ENCODE results near the gene NFIA. TPM values are rescaled to one million over a fixed set of nuclear protein-coding genes. Genes with fewer than 3 reads are reported as not detected.

NFIA gene
- total and polyA plus RNA-seq, 10 of the 15 experiments (the other 5 are each of a cell fraction or from before 2014, with no cell fraction given), result 0.10 to 0.16 TPM; not detected in 8

- H2AFZ ChIP-seq (ENCODE audit: control insufficient read depth, low read depth, low read length), result no peak overlapping the region
- BruUV-seq (replicated peaks), result no TSS peak
- no peaks in the 10 kb centered on the region for H3K79me2 ChIP-seq (ENCODE audit: control insufficient read depth, insufficient read depth, low read length)
Measured at GRCh38 chr1:61481315-61481715, 399.0 kb downstream of the NFIA start.

GRCh38 chr1:61482170-61482734, 399.9 kb downstream of the NFIA start:
- no peak overlapping the region for H3K9ac ChIP-seq (ENCODE audit: control insufficient read depth, insufficient read depth, low read length)
- no peak overlapping the region for H3K27ac ChIP-seq (ENCODE audit: control insufficient read depth, insufficient read depth)
- H2AFZ ChIP-seq (ENCODE audit: control insufficient read depth, low read depth, low read length), result no peak overlapping the region
- H3K27me3 ChIP-seq (replicated peaks in 1 of 2; ENCODE audit: control insufficient read depth in 2 of 2, insufficient read depth in 2 of 2, low read length in 1 of 2), result no peaks in the 10 kb centered on the region
- ChIA-PET SMC1A (ENCODE audit: uncharacterized antibody, unreplicated experiment) (no interaction called here), RAD21 (ENCODE audit: unreplicated experiment) (no interaction called here), CTCF (no interaction called here), POLR2A (no interaction called here)
- ATAC-seq, result no peak
- intact Hi-C loops (cut with micrococcal nuclease; ENCODE audit: unreplicated experiment) (no loop called here), in situ Hi-C loops (cut with MboI) (no loop called here)
- 32% methylated on average over 7 of the region's 7 CpGs for WGBS (ENCODE audit: insufficient coverage, insufficient replicate concordance, low lambda C conversion rate, missing lambda C conversion rate)
- no peak for DNase-seq (ENCODE audit: low read depth, low spot score)
- H3K4me3 ChIP-seq, result no peak overlapping the region
- no peaks in the 10 kb centered on the region for H3K36me3 ChIP-seq (ENCODE audit: control insufficient read depth in 2 of 2, insufficient read depth in 2 of 2, low read length in 1 of 2)
- FAIRE-seq, result no peak
- no peaks in the 10 kb centered on the region for H3K9me3 ChIP-seq (replicated peaks; ENCODE audit: control insufficient read depth, insufficient read depth, low read length)
- H3K4me1 ChIP-seq (ENCODE audit: control insufficient read depth, insufficient read depth, low read length), result no peaks in the 10 kb centered on the region
- H3K4me2 ChIP-seq (ENCODE audit: control insufficient read depth, insufficient read depth), result no peak overlapping the region
- no TSS peak for BruUV-seq (replicated peaks)
- no peaks in the 10 kb centered on the region for H4K20me1 ChIP-seq (ENCODE audit: control insufficient read depth, insufficient read depth)
- no peaks in the 10 kb centered on the region for H3K79me2 ChIP-seq (ENCODE audit: control insufficient read depth, insufficient read depth, low read length)
- TF ChIP-seq, protein P1, sequence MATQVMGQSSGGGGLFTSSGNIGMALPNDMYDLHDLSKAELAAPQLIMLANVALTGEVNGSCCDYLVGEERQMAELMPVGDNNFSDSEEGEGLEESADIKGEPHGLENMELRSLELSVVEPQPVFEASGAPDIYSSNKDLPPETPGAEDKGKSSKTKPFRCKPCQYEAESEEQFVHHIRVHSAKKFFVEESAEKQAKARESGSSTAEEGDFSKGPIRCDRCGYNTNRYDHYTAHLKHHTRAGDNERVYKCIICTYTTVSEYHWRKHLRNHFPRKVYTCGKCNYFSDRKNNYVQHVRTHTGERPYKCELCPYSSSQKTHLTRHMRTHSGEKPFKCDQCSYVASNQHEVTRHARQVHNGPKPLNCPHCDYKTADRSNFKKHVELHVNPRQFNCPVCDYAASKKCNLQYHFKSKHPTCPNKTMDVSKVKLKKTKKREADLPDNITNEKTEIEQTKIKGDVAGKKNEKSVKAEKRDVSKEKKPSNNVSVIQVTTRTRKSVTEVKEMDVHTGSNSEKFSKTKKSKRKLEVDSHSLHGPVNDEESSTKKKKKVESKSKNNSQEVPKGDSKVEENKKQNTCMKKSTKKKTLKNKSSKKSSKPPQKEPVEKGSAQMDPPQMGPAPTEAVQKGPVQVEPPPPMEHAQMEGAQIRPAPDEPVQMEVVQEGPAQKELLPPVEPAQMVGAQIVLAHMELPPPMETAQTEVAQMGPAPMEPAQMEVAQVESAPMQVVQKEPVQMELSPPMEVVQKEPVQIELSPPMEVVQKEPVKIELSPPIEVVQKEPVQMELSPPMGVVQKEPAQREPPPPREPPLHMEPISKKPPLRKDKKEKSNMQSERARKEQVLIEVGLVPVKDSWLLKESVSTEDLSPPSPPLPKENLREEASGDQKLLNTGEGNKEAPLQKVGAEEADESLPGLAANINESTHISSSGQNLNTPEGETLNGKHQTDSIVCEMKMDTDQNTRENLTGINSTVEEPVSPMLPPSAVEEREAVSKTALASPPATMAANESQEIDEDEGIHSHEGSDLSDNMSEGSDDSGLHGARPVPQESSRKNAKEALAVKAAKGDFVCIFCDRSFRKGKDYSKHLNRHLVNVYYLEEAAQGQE (IDR thresholded peaks at IDR 0.05; ENCODE audit: low read depth, low read length), result no peak
- TF ChIP-seq ZNF274 (IDR thresholded peaks at IDR 0.05; ENCODE audit: insufficient read depth, insufficient read length) (no peak), ZNF622 (IDR thresholded peaks at IDR 0.05) (no peak), NFIC (IDR thresholded peaks at IDR 0.05; ENCODE audit: low read depth, low read length) (no peak), IKZF2 (IDR thresholded peaks at IDR 0.05) (no peak), SMARCA5 (IDR thresholded peaks at IDR 0.05) (no peak), KLF5 (IDR thresholded peaks at IDR 0.05; ENCODE audit: partially characterized antibody) (no peak), NFYB (IDR thresholded peaks at IDR 0.05; ENCODE audit: insufficient read depth, low read depth, low read length) (no peak), ATF7 (IDR thresholded peaks at IDR 0.05; ENCODE audit: low read depth) (no peak), PAX5 (IDR thresholded peaks at IDR 0.05; ENCODE audit: borderline replicate concordance, low read depth, low read length) (no peak)
- TF ChIP-seq, protein P2, sequence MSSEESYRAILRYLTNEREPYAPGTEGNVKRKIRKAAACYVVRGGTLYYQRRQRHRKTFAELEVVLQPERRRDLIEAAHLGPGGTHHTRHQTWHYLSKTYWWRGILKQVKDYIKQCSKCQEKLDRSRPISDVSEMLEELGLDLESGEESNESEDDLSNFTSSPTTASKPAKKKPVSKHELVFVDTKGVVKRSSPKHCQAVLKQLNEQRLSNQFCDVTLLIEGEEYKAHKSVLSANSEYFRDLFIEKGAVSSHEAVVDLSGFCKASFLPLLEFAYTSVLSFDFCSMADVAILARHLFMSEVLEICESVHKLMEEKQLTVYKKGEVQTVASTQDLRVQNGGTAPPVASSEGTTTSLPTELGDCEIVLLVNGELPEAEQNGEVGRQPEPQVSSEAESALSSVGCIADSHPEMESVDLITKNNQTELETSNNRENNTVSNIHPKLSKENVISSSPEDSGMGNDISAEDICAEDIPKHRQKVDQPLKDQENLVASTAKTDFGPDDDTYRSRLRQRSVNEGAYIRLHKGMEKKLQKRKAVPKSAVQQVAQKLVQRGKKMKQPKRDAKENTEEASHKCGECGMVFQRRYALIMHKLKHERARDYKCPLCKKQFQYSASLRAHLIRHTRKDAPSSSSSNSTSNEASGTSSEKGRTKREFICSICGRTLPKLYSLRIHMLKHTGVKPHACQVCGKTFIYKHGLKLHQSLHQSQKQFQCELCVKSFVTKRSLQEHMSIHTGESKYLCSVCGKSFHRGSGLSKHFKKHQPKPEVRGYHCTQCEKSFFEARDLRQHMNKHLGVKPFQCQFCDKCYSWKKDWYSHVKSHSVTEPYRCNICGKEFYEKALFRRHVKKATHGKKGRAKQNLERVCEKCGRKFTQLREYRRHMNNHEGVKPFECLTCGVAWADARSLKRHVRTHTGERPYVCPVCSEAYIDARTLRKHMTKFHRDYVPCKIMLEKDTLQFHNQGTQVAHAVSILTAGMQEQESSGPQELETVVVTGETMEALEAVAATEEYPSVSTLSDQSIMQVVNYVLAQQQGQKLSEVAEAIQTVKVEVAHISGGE (CRISPR knock-in tag; IDR thresholded peaks at IDR 0.05), result no peak

More at GRCh38 chr1:61481315-61481715, 399.0 kb downstream of the NFIA start:
- no peaks in the 10 kb centered on the region for H4K20me1 ChIP-seq (ENCODE audit: control insufficient read depth, insufficient read depth)
- DNase-seq (ENCODE audit: low read depth, low spot score) (no peak), FAIRE-seq (no peak), ATAC-seq (no peak)
- ChIA-PET RAD21 (ENCODE audit: unreplicated experiment) (no interaction called here), SMC1A (ENCODE audit: uncharacterized antibody, unreplicated experiment) (no interaction called here), CTCF (no interaction called here), POLR2A (no interaction called here)
- in situ Hi-C loops (cut with MboI), result no loop called here
- TF ChIP-seq ASH2L (IDR thresholded peaks at IDR 0.05; ENCODE audit: borderline replicate concordance, low read depth) (no peak), EZH2 (IDR thresholded peaks at IDR 0.05; ENCODE audit: borderline replicate concordance, control insufficient read depth, low read depth, low read length) (no peak)
- no peaks in the 10 kb centered on the region for H3K4me1 ChIP-seq (ENCODE audit: control insufficient read depth, insufficient read depth, low read length)
- H3K27ac ChIP-seq (ENCODE audit: control insufficient read depth, insufficient read depth), result no peak overlapping the region
- H3K4me3 ChIP-seq, result no peak overlapping the region
- no peak overlapping the region for H3K4me2 ChIP-seq (ENCODE audit: control insufficient read depth, insufficient read depth)
- no peaks in the 10 kb centered on the region for H3K27me3 ChIP-seq (replicated peaks in 1 of 2; ENCODE audit: control insufficient read depth in 2 of 2, insufficient read depth in 2 of 2, low read length in 1 of 2)
- H3K9me3 ChIP-seq (replicated peaks; ENCODE audit: control insufficient read depth, insufficient read depth, low read length), result no peaks in the 10 kb centered on the region
- intact Hi-C loops (cut with micrococcal nuclease; ENCODE audit: unreplicated experiment), result no loop called here
- H3K36me3 ChIP-seq (ENCODE audit: control insufficient read depth in 2 of 2, insufficient read depth in 2 of 2, low read length in 1 of 2), result no peaks in the 10 kb centered on the region
- H3K9ac ChIP-seq (ENCODE audit: control insufficient read depth, insufficient read depth, low read length), result no peak overlapping the region
- WGBS (ENCODE audit: insufficient coverage, insufficient replicate concordance, low lambda C conversion rate, missing lambda C conversion rate), result 0% methylated on average over 3 of the region's 3 CpGs

All from GM12878 (cell line).